Mesendoderm (in vitro differentiated cells): ENCODE results near the gene NTN3.

Experiments used
- DNase-seq: peaks from one replicate; pipeline ENCODE4 v3.0.0; 2013
- H2AK5ac ChIP-seq: 2 replicates; pipeline ENCODE4 v1.6.1; 2013; ENCODE audit warnings: low read length, inconsistent platforms
- H2BK120ac ChIP-seq: 2 replicates; pipeline ENCODE4 v1.6.1; 2013; ENCODE audit warnings: low read depth, mild to moderate bottlenecking, low read length, moderate library complexity, mixed read lengths
- H2BK15ac ChIP-seq: replicated peaks from 2 replicates; pipeline ENCODE4 v1.6.1; 2013; ENCODE audit warnings: low read depth, mild to moderate bottlenecking, moderate library complexity
- H2BK5ac ChIP-seq: 2 replicates; pipeline ENCODE4 v1.6.1; 2013; ENCODE audit warnings: low read length, inconsistent platforms
- H3K18ac ChIP-seq: 2 replicates; pipeline ENCODE4 v1.6.1; 2013; ENCODE audit warnings: mild to moderate bottlenecking, low read length, mixed read lengths
- H3K23ac ChIP-seq: one replicate; pipeline ENCODE4 v1.6.1; 2013; ENCODE audit warnings: low read length
- H3K27ac ChIP-seq: 2 replicates; pipeline ENCODE4 v1.5.1; 2013; ENCODE audit warnings: low read depth, mild to moderate bottlenecking, inconsistent platforms, low read length, moderate library complexity
- H3K27me3 ChIP-seq: 2 replicates; pipeline ENCODE4 v1.6.1; 2013; ENCODE audit warnings: low read length, control low read depth, mild to moderate bottlenecking, inconsistent platforms; ENCODE audit not compliant: insufficient read depth, poor library complexity
- H3K36me3 ChIP-seq: 2 replicates; pipeline ENCODE4 v1.6.1; 2013; ENCODE audit warnings: low read length, inconsistent platforms; ENCODE audit not compliant: control insufficient read depth, insufficient read depth
- H3K4ac ChIP-seq: one replicate; pipeline ENCODE4 v1.6.1; 2013; ENCODE audit warnings: low read depth, mild to moderate bottlenecking, low read length, moderate library complexity
- H3K4me1 ChIP-seq: 2 replicates; pipeline ENCODE4 v1.6.1; 2013; ENCODE audit warnings: low read depth, low read length, inconsistent platforms; ENCODE audit not compliant: control insufficient read depth
- H3K4me2 ChIP-seq: 2 replicates; pipeline ENCODE4 v1.6.1; 2013; ENCODE audit warnings: low read length
- H3K4me3 ChIP-seq: 2 replicates; pipeline ENCODE4 v1.5.1; 2013; ENCODE audit warnings: mild to moderate bottlenecking, low read length
- H3K56ac ChIP-seq: one replicate; pipeline ENCODE4 v1.6.1; 2013; ENCODE audit warnings: low read length
- H3K79me1 ChIP-seq: 2 replicates; pipeline ENCODE4 v1.6.1; 2013; ENCODE audit warnings: low read length, inconsistent platforms
- H3K79me2 ChIP-seq: 2 replicates; pipeline ENCODE4 v1.6.1; 2013; ENCODE audit warnings: mild to moderate bottlenecking, low read length; ENCODE audit not compliant: control insufficient read depth, insufficient read depth
- H3K9ac ChIP-seq: 2 replicates; pipeline ENCODE4 v1.6.1; 2013; ENCODE audit warnings: low read length, inconsistent platforms
- H4K5ac ChIP-seq: one replicate; pipeline ENCODE4 v1.6.1; 2013; ENCODE audit warnings: low read length
- H4K8ac ChIP-seq: one replicate; pipeline ENCODE4 v1.6.1; 2013; ENCODE audit warnings: low read depth, mild to moderate bottlenecking, control low read depth, low read length, moderate library complexity
- WGBS: extraction: QIAGEN DNeasy Blood & Tissue Kit; methylation state at CpG from one replicate; pipeline ENCODE4 v1.1.7; 2013; ENCODE audit warnings: low lambda C conversion rate, missing lambda C conversion rate; ENCODE audit not compliant: insufficient coverage; ENCODE audit errors: extremely low coverage; 5-methylcytosine and 5-hydroxymethylcytosine counted together

The NTN3 gene

GRCh38 chr16:2507052-2507659 lies 36.1 kb downstream of the NTN3 start:
- Histone ChIP-seq H3K79me2 (no peaks in the 10 kb centered on the region), H2BK5ac (no peak overlapping the region), H3K4ac (no peak overlapping the region), H3K4me1 (no peaks in the 10 kb centered on the region), H3K4me2 (no peak overlapping the region), H2BK15ac (no peak overlapping the region), H3K56ac (no peak overlapping the region), H3K36me3 (no peaks in the 10 kb centered on the region), H3K23ac (no peak overlapping the region), H3K27ac (no peak overlapping the region), H3K79me1 (no peaks in the 10 kb centered on the region), H3K4me3 (no peak overlapping the region), H3K9ac (no peak overlapping the region), H4K8ac (no peak overlapping the region), H2AK5ac (no peak overlapping the region), H2BK120ac (no peak overlapping the region), H4K5ac (no peak overlapping the region), H3K27me3 (no peaks in the 10 kb centered on the region), H3K18ac (no peak overlapping the region)
- no peak for DNase-seq
- WGBS, result no CpG with 5 or more reads among the region's 14 CpGs

DNA sequence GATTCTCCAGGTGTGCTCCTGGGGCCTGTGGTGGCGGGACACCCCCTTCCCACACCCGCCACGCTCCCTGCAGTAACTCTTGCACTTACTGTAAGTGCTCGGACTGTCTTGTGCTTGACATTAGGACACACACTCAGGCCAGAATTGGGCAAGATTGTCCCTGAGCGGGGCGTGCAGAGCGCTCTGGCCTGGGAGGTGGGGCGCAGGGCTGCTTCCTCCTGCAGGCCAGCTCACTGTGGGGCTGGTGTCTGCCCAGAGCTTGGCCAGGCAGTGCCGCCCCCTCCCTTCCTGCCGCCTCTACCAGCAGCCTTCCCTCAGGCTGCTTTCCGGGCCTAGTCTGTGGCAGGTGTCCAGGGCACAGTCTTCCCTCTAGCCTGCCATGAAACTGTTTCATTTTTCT lies 36.6 kb downstream of the NTN3 start:
- Histone ChIP-seq H3K27me3 (no peaks in the 10 kb centered on the region), H4K8ac (no peak overlapping the region), H2AK5ac (no peak overlapping the region), H3K56ac (no peak overlapping the region), H3K79me1 (no peaks in the 10 kb centered on the region), H3K36me3 (no peaks in the 10 kb centered on the region), H2BK120ac (no peak overlapping the region), H3K18ac (no peak overlapping the region), H2BK5ac (no peak overlapping the region), H3K4me3 (no peak overlapping the region), H2BK15ac (no peak overlapping the region), H3K23ac (no peak overlapping the region), H3K9ac (no peak overlapping the region), H4K5ac (no peak overlapping the region), H3K4ac (no peak overlapping the region), H3K4me1 (no peaks in the 10 kb centered on the region), H3K79me2 (no peaks in the 10 kb centered on the region), H3K27ac (no peak overlapping the region), H3K4me2 (no peak overlapping the region)
- WGBS, result no CpG with 5 or more reads among the region's 11 CpGs
- DNase-seq, result no peak

DNA sequence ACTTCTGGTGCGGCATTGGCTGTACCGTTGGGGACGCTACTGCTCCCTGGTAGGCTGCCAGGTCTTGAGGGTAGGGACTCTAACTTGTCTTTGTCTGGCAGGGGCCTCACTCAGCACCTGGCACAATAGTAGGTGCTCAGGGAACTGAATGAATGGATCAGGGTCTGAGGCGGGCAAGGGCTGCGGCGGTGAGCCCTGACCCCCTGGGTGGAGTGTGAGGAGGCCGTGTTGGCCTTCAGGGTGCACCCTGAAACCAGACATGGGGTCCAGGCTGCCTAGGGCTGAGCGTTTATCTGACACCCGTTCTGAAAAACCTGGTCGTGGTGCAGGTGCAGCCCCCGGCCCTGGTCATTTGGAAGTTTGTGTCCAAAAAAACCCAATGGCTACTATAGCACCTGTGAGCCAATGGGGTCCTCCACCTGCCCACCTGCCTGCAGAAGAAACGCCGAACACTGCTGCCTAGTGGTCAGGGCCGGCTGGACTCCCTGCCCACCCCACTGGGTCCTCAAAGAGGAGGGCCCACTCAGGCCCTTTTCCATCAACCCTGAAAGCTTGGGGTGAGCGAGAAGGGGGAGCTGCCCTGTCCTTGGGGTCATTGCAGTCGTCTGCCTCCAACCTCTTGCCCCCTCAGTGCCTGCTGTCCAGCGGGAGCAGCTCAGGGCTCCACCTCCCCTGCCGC lies 37.8 kb downstream of the NTN3 start:
- Histone ChIP-seq H4K8ac (no peak overlapping the region), H4K5ac (no peak overlapping the region), H3K27ac (no peak overlapping the region), H2BK120ac (no peak overlapping the region), H3K4me2 (no peak overlapping the region), H3K4me1 (peaks cover 2% of the 10 kb centered on the region), H3K56ac (no peak overlapping the region), H2AK5ac (no peak overlapping the region), H3K79me2 (peaks cover under 1% of the 10 kb centered on the region), H2BK15ac (no peak overlapping the region), H3K36me3 (no peaks in the 10 kb centered on the region), H3K27me3 (no peaks in the 10 kb centered on the region), H3K18ac (no peak overlapping the region), H3K9ac (no peak overlapping the region), H3K23ac (no peak overlapping the region), H3K4ac (no peak overlapping the region), H3K4me3 (no peak overlapping the region), H3K79me1 (no peaks in the 10 kb centered on the region), H2BK5ac (no peak overlapping the region)
- no peak for DNase-seq
- WGBS, result no CpG with 5 or more reads among the region's 18 CpGs

- Histone ChIP-seq H3K4me3 (no peak overlapping the region), H3K4ac (no peak overlapping the region), H3K4me1 (peaks cover 2% of the 10 kb centered on the region), H3K56ac (peak overlapping the region; percentile 73), H2BK5ac (no peak overlapping the region), H3K18ac (no peak overlapping the region), H3K27ac (no peak overlapping the region), H3K23ac (no peak overlapping the region), H4K5ac (no peak overlapping the region), H4K8ac (no peak overlapping the region), H2AK5ac (no peak overlapping the region), H3K27me3 (no peaks in the 10 kb centered on the region), H2BK120ac (no peak overlapping the region), H3K79me1 (peaks cover 10% of the 10 kb centered on the region), H3K9ac (peak overlapping the region; percentile 32), H3K79me2 (peaks cover 23% of the 10 kb centered on the region), H3K4me2 (no peak overlapping the region), H2BK15ac (no peak overlapping the region), H3K36me3 (no peaks in the 10 kb centered on the region)
- peak; percentile 47 for DNase-seq
- whole genome bisulfite sequencing, result no CpG with 5 or more reads among the region's 24 CpGs
These were observed 40.2 kb downstream of the NTN3 start for GRCh38 chr16:2511128-2511800.

- H3K4me2 ChIP-seq, result no peak overlapping the region
- H3K18ac ChIP-seq, result no peak overlapping the region
- H3K4me1 ChIP-seq, result peaks cover 2% of the 10 kb centered on the region
- no peak overlapping the region for H3K4ac ChIP-seq
- H3K36me3 ChIP-seq, result no peaks in the 10 kb centered on the region
- H3K79me2 ChIP-seq, result peaks cover 32% of the 10 kb centered on the region
- no peak for DNase-seq
- H3K56ac ChIP-seq, result peak overlapping the region; percentile 73
- no peak overlapping the region for H3K23ac ChIP-seq
- no peak overlapping the region for H3K9ac ChIP-seq
- no peak overlapping the region for H3K27ac ChIP-seq
- H3K27me3 ChIP-seq, result no peaks in the 10 kb centered on the region
- WGBS, result no CpG with 5 or more reads among the region's 17 CpGs
- H4K8ac ChIP-seq, result no peak overlapping the region
- H2BK15ac ChIP-seq, result no peak overlapping the region
- no peak overlapping the region for H2BK5ac ChIP-seq
- H2BK120ac ChIP-seq, result no peak overlapping the region
- peaks cover 17% of the 10 kb centered on the region for H3K79me1 ChIP-seq
- no peak overlapping the region for H3K4me3 ChIP-seq
- H2AK5ac ChIP-seq, result no peak overlapping the region
- H4K5ac ChIP-seq, result no peak overlapping the region
These were observed 41.1 kb downstream of the NTN3 start for GRCh38 chr16:2511996-2512734.
